HG02884 (cell line): Measurements from ENCODE around the gene PHOX2A.
"Not testable (repeated sequence)": the region's sequence is repeated elsewhere in the genome, so short reads cannot be mapped to it uniquely, and the experiment has no call there.

Experiments used
- ATAC-seq: cut with Tn5 transposase; IDR thresholded peaks from one replicate; pipeline ENCODE4 v1.9.1; 2021; ENCODE audit warnings: mild to moderate bottlenecking, moderate library complexity; ENCODE audit not compliant: unreplicated experiment

The PHOX2A gene

GRCh38 chr11:72244060-72244360, at the start of gene PHOX2A:
TSS of gene PHOX2A (minus strand) at chr11:72244176. CDS start at chr11:72244004, 172 bp downstream.
- no peak for ATAC-seq

GRCh38 chr11:72293391-72293790, 49.4 kb upstream of the PHOX2A start:
- no peak for ATAC-seq

GRCh38 chr11:72292106-72292785, 48.3 kb upstream of the PHOX2A start:
- no peak for ATAC-seq

GRCh38 chr11:72290741-72291140, 46.8 kb upstream of the PHOX2A start:
- ATAC-seq = not testable (repeated sequence)

- no peak for ATAC-seq
Measured at GRCh38 chr11:72287293-72287692, 43.3 kb upstream of the PHOX2A start.

GRCh38 chr11:72283947-72284346, 40.0 kb upstream of the PHOX2A start:
- no peak for ATAC-seq

GRCh38 chr11:72280726-72281315, 36.8 kb upstream of the PHOX2A start:
- no peak for ATAC-seq

GRCh38 chr11:72280037-72280436, 36.1 kb upstream of the PHOX2A start:
- ATAC-seq = no peak

- no peak for ATAC-seq
Measured at GRCh38 chr11:72278905-72279304, 34.9 kb upstream of the PHOX2A start.

- no peak for ATAC-seq
Measured at GRCh38 chr11:72274435-72274834, 30.5 kb upstream of the PHOX2A start.

- no peak for ATAC-seq
Measured at GRCh38 chr11:72271980-72272379, 28.0 kb upstream of the PHOX2A start.

GRCh38 chr11:72267956-72268617, 24.1 kb upstream of the PHOX2A start:
- ATAC-seq = no peak

GRCh38 chr11:72266960-72267359, 23.0 kb upstream of the PHOX2A start:
- not testable (repeated sequence) for ATAC-seq

- ATAC-seq = no peak
Measured at GRCh38 chr11:72265951-72266350, 22.0 kb upstream of the PHOX2A start.

GRCh38 chr11:72263361-72263760, 19.4 kb upstream of the PHOX2A start:
- ATAC-seq = no peak

GRCh38 chr11:72260574-72260973, 16.6 kb upstream of the PHOX2A start:
- no peak for ATAC-seq

- ATAC-seq = no peak
Measured at GRCh38 chr11:72259490-72259889, 15.5 kb upstream of the PHOX2A start.

- ATAC-seq = no peak
Measured at GRCh38 chr11:72257570-72257969, 13.6 kb upstream of the PHOX2A start.

GRCh38 chr11:72254299-72254993, 10.5 kb upstream of the PHOX2A start:
- no peak for ATAC-seq

GRCh38 chr11:72253392-72253791, 9.4 kb upstream of the PHOX2A start:
- ATAC-seq = no peak

GRCh38 chr11:72251614-72252013, 7.6 kb upstream of the PHOX2A start:
- ATAC-seq = no peak
